HepG2 (cell line): ENCODE measurements around the gene MFSD12. TPM values are rescaled to one million over a fixed set of nuclear protein-coding genes. Genes with fewer than 3 reads are reported as not detected.

Experiments used
- ATF7-NPFF ChIP-seq: sonication (generic); formaldehyde crosslinking; IDR thresholded peaks from 2 replicates; pipeline ENCODE4 v1.8.1; 2023; ENCODE audit warnings: mild to moderate bottlenecking, low read depth, missing genetic modification reagents, moderate library complexity
- CBX1 ChIP-seq: IDR thresholded peaks from one replicate; pipeline ENCODE4 v1.6.1; 2016; ENCODE audit warnings: antibody characterized with exemption, low read depth
- IKZF4 ChIP-seq: sonication (generic); formaldehyde crosslinking; IDR thresholded peaks from 2 replicates; pipeline ENCODE4 v1.5.1; 2020; ENCODE audit warnings: borderline replicate concordance, mild to moderate bottlenecking, low read depth, missing genetic modification reagents; ENCODE audit errors: not compliant biosample characterization
- KLF9 ChIP-seq: IDR thresholded peaks from 2 replicates; pipeline ENCODE4 v1.6.1; 2016; ENCODE audit warnings: low read depth
- MIXL1 ChIP-seq: IDR thresholded peaks from 2 replicates; pipeline ENCODE4 v1.6.1; 2016
- SALL1 ChIP-seq: sonication (generic); formaldehyde crosslinking; IDR thresholded peaks from 2 replicates; pipeline ENCODE4 v1.8.0; 2022; ENCODE audit warnings: mild to moderate bottlenecking, missing genetic modification reagents
- ZMYM3 ChIP-seq: sonication (generic); formaldehyde crosslinking; IDR thresholded peaks from 2 replicates; pipeline ENCODE4 v1.5.1; 2020; ENCODE audit warnings: mild to moderate bottlenecking, missing genetic modification reagents
- ZNF232 ChIP-seq: sonication (generic); formaldehyde crosslinking; IDR thresholded peaks from 2 replicates; pipeline ENCODE4 v1.4.0; 2020; ENCODE audit warnings: missing genetic modification reagents, borderline replicate concordance
- ZNF264 ChIP-seq: sonication (generic); formaldehyde crosslinking; IDR thresholded peaks from 2 replicates; pipeline ENCODE4 v1.4.0; 2020; ENCODE audit warnings: missing genetic modification reagents
- ZNF552 ChIP-seq: sonication (generic); formaldehyde crosslinking; IDR thresholded peaks from 2 replicates; pipeline ENCODE4 v1.9.0; 2022; ENCODE audit warnings: missing genetic modification reagents, mild to moderate bottlenecking, borderline replicate concordance
- polyA plus RNA-seq, 8 experiments: library from polyadenylated mRNA; depleted of rRNA in 3 of 8; stranded (reverse) in 7 of 8; unstranded in 1 of 8; fragments of >200 nt; fragmentation: Illumina TruSeq in 4 of 8; extraction: Trizol in 4 of 8; gene quantifications; 2 replicates each; pipeline versions ENCODE4 v1.2.1 to v1.2.3, GENCODE V29; 2011 to 2016; ENCODE audit warnings: low read depth in 4 of 8, missing spikeins in 1 of 8, mixed read lengths in 1 of 8; ENCODE audit not compliant: insufficient read depth in 1 of 8
- total RNA-seq, 5 experiments: library from RNA; depleted of rRNA; stranded (reverse); fragments of >200 nt; fragmentation: Illumina TruSeq; extraction: Trizol; gene quantifications; 2 replicates each; pipeline ENCODE4 v1.2.3, GENCODE V29; 2016; ENCODE audit warnings: low read depth in 1 of 5
- TF ChIP-seq, protein P1 (sequence below): sonication (generic); formaldehyde crosslinking; IDR thresholded peaks from 2 replicates; pipeline ENCODE4 v1.8.0; 2022; ENCODE audit warnings: mild to moderate bottlenecking, missing genetic modification reagents, moderate library complexity
- TF ChIP-seq, protein P2 (sequence below): sonication (generic); formaldehyde crosslinking; IDR thresholded peaks from 2 replicates; pipeline ENCODE4 v1.4.0; 2020; ENCODE audit warnings: mild to moderate bottlenecking, missing genetic modification reagents
- TF ChIP-seq, protein P3 (sequence below): sonication (generic); formaldehyde crosslinking; IDR thresholded peaks from 2 replicates; pipeline ENCODE4 v1.4.0; 2020; ENCODE audit warnings: mild to moderate bottlenecking, low read depth, missing genetic modification reagents
- TF ChIP-seq, protein P4 (sequence below): sonication (generic); formaldehyde crosslinking; IDR thresholded peaks from 2 replicates; pipeline ENCODE4 v1.5.0; 2020; ENCODE audit warnings: missing genetic modification reagents
- TF ChIP-seq, protein P5 (sequence below): sonication (generic); formaldehyde crosslinking; IDR thresholded peaks from 2 replicates; pipeline ENCODE4 v1.4.0; 2020; ENCODE audit warnings: mild to moderate bottlenecking, missing genetic modification reagents

MFSD12 gene
- total and polyA plus RNA-seq, 2 of the 13 experiments (the other 11 are each of a cell fraction or from before 2014, with no cell fraction given): 27.2 to 29.1 TPM

DNA sequence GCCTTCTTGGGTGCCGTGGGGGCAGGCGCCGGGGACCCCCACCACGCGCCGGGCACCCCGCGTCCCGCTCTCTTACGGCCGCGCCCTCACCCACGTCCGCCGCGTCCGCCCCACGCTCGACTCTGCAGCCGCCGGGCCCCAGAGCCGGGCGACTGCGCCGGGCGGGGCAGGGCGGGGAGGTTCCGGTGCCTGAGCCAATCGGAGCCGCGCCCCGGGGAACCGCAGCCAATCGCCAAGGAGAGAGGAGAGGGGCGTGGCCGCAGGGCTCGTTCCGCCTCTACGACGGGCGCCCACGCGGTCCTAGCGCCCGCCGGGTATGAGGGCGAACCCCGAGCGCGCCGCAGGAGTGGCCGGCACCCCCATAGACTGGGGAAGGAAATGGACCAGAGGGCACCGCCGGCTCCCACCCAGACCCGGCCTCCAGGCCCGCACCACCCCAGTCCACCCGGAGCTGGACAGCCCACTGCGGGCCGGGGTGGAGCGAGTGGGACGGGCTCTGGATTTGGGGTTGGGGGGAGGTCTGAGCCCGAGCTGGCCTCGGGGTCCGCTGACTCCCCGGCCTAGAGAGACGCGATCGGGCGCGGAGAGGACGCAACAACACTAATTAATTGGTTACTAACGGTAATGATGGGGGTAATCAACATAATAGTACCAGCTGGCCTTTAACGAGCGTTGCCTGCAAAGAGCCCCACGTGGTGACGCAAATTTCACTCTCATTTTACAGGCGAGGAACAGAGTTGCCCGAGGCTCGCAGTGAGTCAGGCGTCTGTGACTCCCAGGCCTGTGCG lies at the start of gene MFSD12 (continued):
- TF ChIP-seq, protein P1, sequence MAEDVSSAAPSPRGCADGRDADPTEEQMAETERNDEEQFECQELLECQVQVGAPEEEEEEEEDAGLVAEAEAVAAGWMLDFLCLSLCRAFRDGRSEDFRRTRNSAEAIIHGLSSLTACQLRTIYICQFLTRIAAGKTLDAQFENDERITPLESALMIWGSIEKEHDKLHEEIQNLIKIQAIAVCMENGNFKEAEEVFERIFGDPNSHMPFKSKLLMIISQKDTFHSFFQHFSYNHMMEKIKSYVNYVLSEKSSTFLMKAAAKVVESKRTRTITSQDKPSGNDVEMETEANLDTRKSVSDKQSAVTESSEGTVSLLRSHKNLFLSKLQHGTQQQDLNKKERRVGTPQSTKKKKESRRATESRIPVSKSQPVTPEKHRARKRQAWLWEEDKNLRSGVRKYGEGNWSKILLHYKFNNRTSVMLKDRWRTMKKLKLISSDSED: no peak
- TF ChIP-seq CBX1 (no peak), ZMYM3 (peak; percentile 84), SALL1 (CRISPR knock-in tag) (peak; percentile 58), ATF7-NPFF (CRISPR knock-in tag) (peak; percentile 55; the same call in 1 of the 2 replicates), ZNF552 (CRISPR knock-in tag) (peak; percentile 68; the same call in 1 of the 2 replicates), ZNF232 (CRISPR knock-in tag) (no peak; the same call in 1 of the 2 replicates), KLF9 (no peak), ZNF264 (CRISPR knock-in tag) (no peak), MIXL1 (no peak), IKZF4 (CRISPR knock-in tag) (peak; percentile 55)
- TF ChIP-seq, protein P2, sequence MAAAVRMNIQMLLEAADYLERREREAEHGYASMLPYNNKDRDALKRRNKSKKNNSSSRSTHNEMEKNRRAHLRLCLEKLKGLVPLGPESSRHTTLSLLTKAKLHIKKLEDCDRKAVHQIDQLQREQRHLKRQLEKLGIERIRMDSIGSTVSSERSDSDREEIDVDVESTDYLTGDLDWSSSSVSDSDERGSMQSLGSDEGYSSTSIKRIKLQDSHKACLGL (CRISPR knock-in tag): peak; percentile 63
- TF ChIP-seq, protein P3, sequence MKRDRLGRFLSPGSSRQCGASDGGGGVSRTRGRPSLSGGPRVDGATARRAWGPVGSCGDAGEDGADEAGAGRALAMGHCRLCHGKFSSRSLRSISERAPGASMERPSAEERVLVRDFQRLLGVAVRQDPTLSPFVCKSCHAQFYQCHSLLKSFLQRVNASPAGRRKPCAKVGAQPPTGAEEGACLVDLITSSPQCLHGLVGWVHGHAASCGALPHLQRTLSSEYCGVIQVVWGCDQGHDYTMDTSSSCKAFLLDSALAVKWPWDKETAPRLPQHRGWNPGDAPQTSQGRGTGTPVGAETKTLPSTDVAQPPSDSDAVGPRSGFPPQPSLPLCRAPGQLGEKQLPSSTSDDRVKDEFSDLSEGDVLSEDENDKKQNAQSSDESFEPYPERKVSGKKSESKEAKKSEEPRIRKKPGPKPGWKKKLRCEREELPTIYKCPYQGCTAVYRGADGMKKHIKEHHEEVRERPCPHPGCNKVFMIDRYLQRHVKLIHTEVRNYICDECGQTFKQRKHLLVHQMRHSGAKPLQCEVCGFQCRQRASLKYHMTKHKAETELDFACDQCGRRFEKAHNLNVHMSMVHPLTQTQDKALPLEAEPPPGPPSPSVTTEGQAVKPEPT (CRISPR knock-in tag): peak; percentile 67; the same call in 1 of the 2 replicates
- TF ChIP-seq, protein P4, sequence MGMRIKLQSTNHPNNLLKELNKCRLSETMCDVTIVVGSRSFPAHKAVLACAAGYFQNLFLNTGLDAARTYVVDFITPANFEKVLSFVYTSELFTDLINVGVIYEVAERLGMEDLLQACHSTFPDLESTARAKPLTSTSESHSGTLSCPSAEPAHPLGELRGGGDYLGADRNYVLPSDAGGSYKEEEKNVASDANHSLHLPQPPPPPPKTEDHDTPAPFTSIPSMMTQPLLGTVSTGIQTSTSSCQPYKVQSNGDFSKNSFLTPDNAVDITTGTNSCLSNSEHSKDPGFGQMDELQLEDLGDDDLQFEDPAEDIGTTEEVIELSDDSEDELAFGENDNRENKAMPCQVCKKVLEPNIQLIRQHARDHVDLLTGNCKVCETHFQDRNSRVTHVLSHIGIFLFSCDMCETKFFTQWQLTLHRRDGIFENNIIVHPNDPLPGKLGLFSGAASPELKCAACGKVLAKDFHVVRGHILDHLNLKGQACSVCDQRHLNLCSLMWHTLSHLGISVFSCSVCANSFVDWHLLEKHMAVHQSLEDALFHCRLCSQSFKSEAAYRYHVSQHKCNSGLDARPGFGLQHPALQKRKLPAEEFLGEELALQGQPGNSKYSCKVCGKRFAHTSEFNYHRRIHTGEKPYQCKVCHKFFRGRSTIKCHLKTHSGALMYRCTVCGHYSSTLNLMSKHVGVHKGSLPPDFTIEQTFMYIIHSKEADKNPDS (CRISPR knock-in tag): peak; percentile 8; the same call in 1 of the 2 replicates
- TF ChIP-seq, protein P5, sequence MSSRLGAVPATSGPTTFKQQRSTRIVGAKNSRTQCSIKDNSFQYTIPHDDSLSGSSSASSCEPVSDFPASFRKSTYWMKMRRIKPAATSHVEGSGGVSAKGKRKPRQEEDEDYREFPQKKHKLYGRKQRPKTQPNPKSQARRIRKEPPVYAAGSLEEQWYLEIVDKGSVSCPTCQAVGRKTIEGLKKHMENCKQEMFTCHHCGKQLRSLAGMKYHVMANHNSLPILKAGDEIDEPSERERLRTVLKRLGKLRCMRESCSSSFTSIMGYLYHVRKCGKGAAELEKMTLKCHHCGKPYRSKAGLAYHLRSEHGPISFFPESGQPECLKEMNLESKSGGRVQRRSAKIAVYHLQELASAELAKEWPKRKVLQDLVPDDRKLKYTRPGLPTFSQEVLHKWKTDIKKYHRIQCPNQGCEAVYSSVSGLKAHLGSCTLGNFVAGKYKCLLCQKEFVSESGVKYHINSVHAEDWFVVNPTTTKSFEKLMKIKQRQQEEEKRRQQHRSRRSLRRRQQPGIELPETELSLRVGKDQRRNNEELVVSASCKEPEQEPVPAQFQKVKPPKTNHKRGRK: no peak
- TF ChIP-seq, all 625 proteins: peak for 170
